ENCODE results near the gene PRDX1.

GRCh38 chr1:45493116-45493697 lies 28.5 kb downstream of the PRDX1 start:
- TF ChIP-seq CTCF (IDR thresholded peaks at IDR 0.05) (peak in 1 of 3 donors; percentile 74), POLR2A (IDR thresholded peaks at IDR 0.05) (no peak), EP300 (IDR thresholded peaks at IDR 0.05) (no peak)
